ENCODE data around the gene TPCN1. TPM values are rescaled to one million over a fixed set of nuclear protein-coding genes. Genes with fewer than 3 reads are reported as not detected.

The TPCN1 gene
- total and polyA plus RNA-seq, 2 of the 13 experiments (the other 11 are each of a cell fraction or from before 2014, with no cell fraction given), result 8.0 to 26.8 TPM

DNA sequence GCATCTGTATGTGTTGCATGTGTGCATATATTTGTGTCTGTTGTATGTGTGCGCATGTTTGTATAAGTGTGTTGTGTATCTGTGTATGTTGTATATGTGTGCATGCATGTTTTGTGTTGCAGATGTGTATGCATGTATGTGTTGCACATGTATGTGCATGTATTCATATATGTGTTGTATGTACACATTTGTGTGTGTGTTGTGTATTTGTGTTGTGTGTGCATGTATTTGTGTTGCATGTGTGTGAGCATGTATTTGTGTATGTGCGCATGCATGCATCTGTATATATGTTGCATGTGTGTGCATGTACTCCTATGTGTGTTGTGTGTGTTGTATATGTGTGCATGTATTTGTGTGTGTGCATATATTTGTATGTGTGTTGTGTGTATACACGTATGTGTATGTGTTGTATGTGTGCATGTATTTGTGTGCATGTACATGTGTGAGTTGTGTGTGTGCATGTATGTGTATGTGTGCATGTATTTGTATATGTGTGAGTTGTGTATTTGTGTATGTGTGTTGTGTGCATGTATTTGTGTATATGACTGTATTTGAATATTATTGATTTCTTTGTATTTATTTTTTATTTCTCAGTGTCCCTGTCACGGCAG, 96.9 kb downstream of the TPCN1 start:
- Histone ChIP-seq H4K20me1 (ENCODE audit: insufficient read depth, low read length) (no peaks in the 10 kb centered on the region), H3K27me3 (ENCODE audit: control insufficient read depth in 1 of 2, insufficient read depth in 2 of 2, low read length in 2 of 2) (no peaks in the 10 kb centered on the region), H2AFZ (ENCODE audit: low read length) (no peak overlapping the region), H3K27ac (ENCODE audit: extremely low read length, insufficient read depth, low read length) (no peak overlapping the region), H3K4me3 (replicated peaks in 1 of 3; ENCODE audit: insufficient read depth in 1 of 3, low read depth in 2 of 3, low read length in 3 of 3) (no peak overlapping the region), H3K9ac (ENCODE audit: insufficient read depth, low read depth, low read length) (no peak overlapping the region), H3K9me3 (ENCODE audit: low read length) (no peaks in the 10 kb centered on the region), H3K4me2 (ENCODE audit: low read depth, low read length) (no peak overlapping the region), H3K36me3 (replicated peaks in 1 of 2; ENCODE audit: control insufficient read depth in 1 of 2, insufficient read depth in 2 of 2, low read length in 2 of 2) (peaks cover 5 to 7% of the 10 kb centered on the region in 2 experiments; a peak in 1 of 5 replicates), H3K4me1 (ENCODE audit: insufficient read depth, low read length) (no peaks in the 10 kb centered on the region), H3K79me2 (ENCODE audit: insufficient read depth, low read length) (no peaks in the 10 kb centered on the region)
- FAIRE-seq (peak; percentile 51), DNase-seq (ENCODE audit: low spot score) (no peak), ATAC-seq (no peak)
- in situ Hi-C loops (cut with HindIII; ENCODE audit: extremely low pct_ligation_motif_present, low pct_unique_long_range_greater_than_20kb) (no loop called here), intact Hi-C loops (cut with micrococcal nuclease; ENCODE audit: unreplicated experiment) (no loop called here)
- TF ChIP-seq, protein P1, sequence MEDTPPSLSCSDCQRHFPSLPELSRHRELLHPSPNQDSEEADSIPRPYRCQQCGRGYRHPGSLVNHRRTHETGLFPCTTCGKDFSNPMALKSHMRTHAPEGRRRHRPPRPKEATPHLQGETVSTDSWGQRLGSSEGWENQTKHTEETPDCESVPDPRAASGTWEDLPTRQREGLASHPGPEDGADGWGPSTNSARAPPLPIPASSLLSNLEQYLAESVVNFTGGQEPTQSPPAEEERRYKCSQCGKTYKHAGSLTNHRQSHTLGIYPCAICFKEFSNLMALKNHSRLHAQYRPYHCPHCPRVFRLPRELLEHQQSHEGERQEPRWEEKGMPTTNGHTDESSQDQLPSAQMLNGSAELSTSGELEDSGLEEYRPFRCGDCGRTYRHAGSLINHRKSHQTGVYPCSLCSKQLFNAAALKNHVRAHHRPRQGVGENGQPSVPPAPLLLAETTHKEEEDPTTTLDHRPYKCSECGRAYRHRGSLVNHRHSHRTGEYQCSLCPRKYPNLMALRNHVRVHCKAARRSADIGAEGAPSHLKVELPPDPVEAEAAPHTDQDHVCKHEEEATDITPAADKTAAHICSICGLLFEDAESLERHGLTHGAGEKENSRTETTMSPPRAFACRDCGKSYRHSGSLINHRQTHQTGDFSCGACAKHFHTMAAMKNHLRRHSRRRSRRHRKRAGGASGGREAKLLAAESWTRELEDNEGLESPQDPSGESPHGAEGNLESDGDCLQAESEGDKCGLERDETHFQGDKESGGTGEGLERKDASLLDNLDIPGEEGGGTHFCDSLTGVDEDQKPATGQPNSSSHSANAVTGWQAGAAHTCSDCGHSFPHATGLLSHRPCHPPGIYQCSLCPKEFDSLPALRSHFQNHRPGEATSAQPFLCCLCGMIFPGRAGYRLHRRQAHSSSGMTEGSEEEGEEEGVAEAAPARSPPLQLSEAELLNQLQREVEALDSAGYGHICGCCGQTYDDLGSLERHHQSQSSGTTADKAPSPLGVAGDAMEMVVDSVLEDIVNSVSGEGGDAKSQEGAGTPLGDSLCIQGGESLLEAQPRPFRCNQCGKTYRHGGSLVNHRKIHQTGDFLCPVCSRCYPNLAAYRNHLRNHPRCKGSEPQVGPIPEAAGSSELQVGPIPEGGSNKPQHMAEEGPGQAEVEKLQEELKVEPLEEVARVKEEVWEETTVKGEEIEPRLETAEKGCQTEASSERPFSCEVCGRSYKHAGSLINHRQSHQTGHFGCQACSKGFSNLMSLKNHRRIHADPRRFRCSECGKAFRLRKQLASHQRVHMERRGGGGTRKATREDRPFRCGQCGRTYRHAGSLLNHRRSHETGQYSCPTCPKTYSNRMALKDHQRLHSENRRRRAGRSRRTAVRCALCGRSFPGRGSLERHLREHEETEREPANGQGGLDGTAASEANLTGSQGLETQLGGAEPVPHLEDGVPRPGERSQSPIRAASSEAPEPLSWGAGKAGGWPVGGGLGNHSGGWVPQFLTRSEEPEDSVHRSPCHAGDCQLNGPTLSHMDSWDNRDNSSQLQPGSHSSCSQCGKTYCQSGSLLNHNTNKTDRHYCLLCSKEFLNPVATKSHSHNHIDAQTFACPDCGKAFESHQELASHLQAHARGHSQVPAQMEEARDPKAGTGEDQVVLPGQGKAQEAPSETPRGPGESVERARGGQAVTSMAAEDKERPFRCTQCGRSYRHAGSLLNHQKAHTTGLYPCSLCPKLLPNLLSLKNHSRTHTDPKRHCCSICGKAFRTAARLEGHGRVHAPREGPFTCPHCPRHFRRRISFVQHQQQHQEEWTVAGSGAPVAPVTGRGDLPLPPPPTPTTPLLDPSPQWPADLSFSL (CRISPR knock-in tag; IDR thresholded peaks at IDR 0.05), result peak; percentile 53
- TF ChIP-seq ZNF563 (CRISPR knock-in tag; IDR thresholded peaks at IDR 0.05), result no peak
- TF ChIP-seq ATF7 (IDR thresholded peaks at IDR 0.05), result peak; percentile 10; the same call in 1 of the 2 replicates
- TF ChIP-seq ATF7 (CRISPR knock-in tag; IDR thresholded peaks at IDR 0.05), result no peak
- no peak for TF ChIP-seq TSC22D2 (CRISPR knock-in tag; IDR thresholded peaks at IDR 0.05; ENCODE audit: borderline replicate concordance)
- peak; percentile 7; the same call in 1 of the 2 replicates for TF ChIP-seq PLRG1 (conservative IDR thresholded peaks at IDR 0.05)
- TF ChIP-seq SOX6 (IDR thresholded peaks at IDR 0.05), result 0 out of 2 replicates have a peak, but pooled peaks have one; percentile 18
- TF ChIP-seq SOX6 (CRISPR knock-in tag; IDR thresholded peaks at IDR 0.05), result no peak
- POLR2A ChIA-PET, result no interaction called here
- no TSS peak for BruUV-seq (replicated peaks)
- CTCF ChIA-PET (ENCODE audit: low intra/inter-chr PET ratio, low total read pairs), result no interaction called here
- WGBS (ENCODE audit: low lambda C conversion rate), result 95% methylated on average over 4 of the region's 4 CpGs
